K562 (cell line): ENCODE measurements around the gene GCH1. TPM values are rescaled to one million over a fixed set of nuclear protein-coding genes. Genes with fewer than 3 reads are reported as not detected.
A peak's percentile ranks its signal among the peaks of the same experiment; 100 is the strongest.

Experiments
- ATAC-seq: fragments of 200-7000 bp; cut with Tn5 transposase; 3 replicates; pipeline ENCODE4 v1.9.1; 2020; ENCODE audit warnings: moderate library complexity
- BruUV-seq: library from RNA; stranded (reverse); fragments of 400-500 nt; replicated peaks from 2 replicates; lab custom pipeline; 2021; lab: Mats Ljungman, UMichigan
- CTCF ChIA-PET: fragments of 300-600 bp; formaldehyde crosslinking; extraction: SDS; loops from one replicate; lab custom pipeline; 2021; ENCODE audit warnings: low intra/inter-chr PET ratio; lab: Yijun Ruan, JAX
- POLR2A ChIA-PET: fragments of 300-600, 350-650 bp; sonication (Branson Sonifier 250); formaldehyde crosslinking; extraction: SDS; loops from one replicate; lab custom pipeline; 2021; ENCODE audit warnings: antibody characterized with exemption, inconsistent platforms; lab: Yijun Ruan, JAX
- DNase-seq, 4 experiments: peaks; one replicate each; pipeline versions ENCODE4 v3.0.0 to v3.0.0-alpha.2; 2011 to 2018; ENCODE audit warnings: low spot score in 3 of 4, mixed read lengths in 3 of 4; ENCODE audit errors: extremely low read depth in 1 of 4
- FAIRE-seq: peaks from 2 replicates; lab custom pipeline; 2011; peaks lifted over from hg19 to GRCh38; lab: Jason Lieb, UNC
- H2AFZ ChIP-seq: 2 replicates; pipeline ENCODE4 v1.6.0; 2011; ENCODE audit warnings: low read depth, low read length, control low read depth, inconsistent platforms
- H3K27ac ChIP-seq: fragments of 200-600 bp; 3 replicates; pipeline ENCODE4 v1.8.0; 2011; ENCODE audit warnings: low read depth, mild to moderate bottlenecking, control low read depth, inconsistent platforms, low read length, moderate library complexity, mixed read lengths; ENCODE audit errors: extremely low read depth
- H3K27me3 ChIP-seq, 2 experiments: fragments of 300-600 bp in 1 of 2; 2 replicates in 1 of 2; 3 replicates in 1 of 2; pipeline versions ENCODE4 v1.6.0 to v1.8.0; 2011; ENCODE audit warnings: inconsistent platforms in 2 of 2, low read length in 2 of 2, mild to moderate bottlenecking in 1 of 2, mixed read lengths in 1 of 2, moderate library complexity in 1 of 2; ENCODE audit not compliant: control insufficient read depth in 2 of 2, insufficient read depth in 2 of 2
- H3K36me3 ChIP-seq: fragments of 300-600 bp; 3 replicates; pipeline ENCODE4 v1.8.0; 2011; ENCODE audit warnings: mild to moderate bottlenecking, low read length, inconsistent platforms; ENCODE audit not compliant: control insufficient read depth, insufficient read depth
- H3K4me1 ChIP-seq, 2 experiments: fragments of 200-600 bp in 1 of 2; replicated peaks in 1 of 2; 2 replicates in 1 of 2; 3 replicates in 1 of 2; pipeline versions ENCODE4 v1.5.1 to v1.8.0; 2011; ENCODE audit warnings: inconsistent platforms in 2 of 2, low read length in 2 of 2, mild to moderate bottlenecking in 1 of 2, mixed read lengths in 1 of 2, moderate library complexity in 1 of 2; ENCODE audit not compliant: control insufficient read depth in 2 of 2, insufficient read depth in 2 of 2
- H3K4me2 ChIP-seq: 2 replicates; pipeline ENCODE4 v1.6.1; 2011; ENCODE audit warnings: low read length, control low read depth, inconsistent platforms, mixed read lengths; ENCODE audit not compliant: insufficient read depth
- H3K4me3 ChIP-seq: fragments of 200-600 bp; sonication (generic), shearing (Covaris generic); 2 replicates; pipeline ENCODE4 v1.5.1; 2016; ENCODE audit warnings: control low read depth, inconsistent platforms
- H3K79me2 ChIP-seq: fragments of 200-600 bp; 3 replicates; pipeline ENCODE4 v1.8.0; 2011; ENCODE audit warnings: low read length, inconsistent platforms; ENCODE audit not compliant: control insufficient read depth, insufficient read depth
- H3K9ac ChIP-seq, 2 experiments: 2 replicates each; pipeline versions ENCODE4 v1.6.0 to v1.6.1; 2011; ENCODE audit warnings: low read depth in 2 of 2, low read length in 2 of 2, control low read depth in 1 of 2, inconsistent platforms in 1 of 2, mild to moderate bottlenecking in 1 of 2, mixed read lengths in 1 of 2; ENCODE audit not compliant: insufficient read depth in 1 of 2
- H3K9me1 ChIP-seq: one replicate; pipeline ENCODE4 v1.6.0; 2011; ENCODE audit warnings: inconsistent platforms, mild to moderate bottlenecking, low read length, moderate library complexity; ENCODE audit not compliant: control insufficient read depth, insufficient read depth
- H3K9me3 ChIP-seq: replicated peaks from 2 replicates; pipeline ENCODE4 v1.5.1; 2011; ENCODE audit warnings: low read depth, low read length, inconsistent platforms; ENCODE audit not compliant: control insufficient read depth, insufficient read depth
- H4K20me1 ChIP-seq: replicated peaks from 2 replicates; pipeline ENCODE4 v1.6.1; 2011; ENCODE audit warnings: low read length, inconsistent platforms, mixed read lengths; ENCODE audit not compliant: control insufficient read depth, insufficient read depth
- CC2D1A ChIP-seq: fragments of 450-650 bp; IDR thresholded peaks from 2 replicates; pipeline ENCODE4 v1.6.1; 2017; ENCODE audit warnings: mild to moderate bottlenecking
- HINFP ChIP-seq: fragments of 450-650 bp; conservative IDR thresholded peaks from 2 replicates; pipeline ENCODE4 v1.6.1; 2016; ENCODE audit warnings: missing genetic modification characterization, low read depth, mild to moderate bottlenecking, control low read depth, missing compliant biosample characterization
- JUND ChIP-seq, 2 experiments: IDR thresholded peaks; 2 replicates in 1 of 2; 3 replicates in 1 of 2; pipeline ENCODE4 v1.6.1; 2011; ENCODE audit warnings: borderline replicate concordance in 2 of 2, low read depth in 2 of 2, low read length in 2 of 2, improper control_type of control experiment in 1 of 2, missing biosample characterization in 1 of 2, missing genetic modification characterization in 1 of 2, missing genetic modification reagents in 1 of 2
- MNT ChIP-seq, 2 experiments: fragments of 450-650 bp; conservative IDR thresholded peaks; 2 replicates each; pipeline ENCODE4 v1.6.1; 2017; ENCODE audit warnings: mild to moderate bottlenecking in 2 of 2, moderate library complexity in 2 of 2
- PHB ChIP-seq: fragments of 250-450 bp; sonication (Bioruptor Pico); IDR thresholded peaks from 2 replicates; pipeline ENCODE4 v1.5.0; 2021
- POLR2B ChIP-seq: fragments of 450-650 bp; IDR thresholded peaks from 2 replicates; pipeline ENCODE4 v1.6.1; 2018; ENCODE audit warnings: low read depth; ENCODE audit not compliant: partially characterized antibody
- PPARD ChIP-seq: fragments of 250-450 bp; sonication (Bioruptor Pico); IDR thresholded peaks from 2 replicates; pipeline ENCODE4 v1.8.0; 2022; ENCODE audit warnings: inconsistent platforms, mild to moderate bottlenecking, moderate library complexity
- RNF2 ChIP-seq: sonication (generic); IDR thresholded peaks from 2 replicates; pipeline ENCODE4 v1.6.1; 2016
- SAFB2 ChIP-seq: fragments of 200-400 bp; formaldehyde crosslinking; IDR thresholded peaks from 2 replicates; pipeline ENCODE4 v1.6.1; 2018; ENCODE audit warnings: borderline replicate concordance, low read length, low read depth, moderate library complexity; ENCODE audit not compliant: severe bottlenecking
- SRSF3 ChIP-seq: fragments of 200-400 bp; formaldehyde crosslinking; IDR thresholded peaks from 2 replicates; pipeline ENCODE4 v1.6.1; 2016; ENCODE audit warnings: mild to moderate bottlenecking, low read length, moderate library complexity; ENCODE audit not compliant: insufficient read depth
- TCF15 ChIP-seq: fragments of 250-450 bp; sonication (Bioruptor Pico); IDR thresholded peaks from 2 replicates; pipeline ENCODE4 v1.8.0; 2022; ENCODE audit warnings: moderate library complexity, mild to moderate bottlenecking, inconsistent platforms
- THAP12 ChIP-seq: fragments of 250-450 bp; sonication (Bioruptor Pico); IDR thresholded peaks from 2 replicates; pipeline ENCODE4 v1.9.0; 2021; ENCODE audit warnings: mild to moderate bottlenecking, inconsistent platforms
- ZC3H4 ChIP-seq: sonication (generic); formaldehyde crosslinking; IDR thresholded peaks from 2 replicates; pipeline ENCODE4 v1.9.0; 2021; ENCODE audit warnings: missing genetic modification reagents, borderline replicate concordance
- ZNF197 ChIP-seq: fragments of 200-800 bp; sonication (Bioruptor generic); IDR thresholded peaks from 2 replicates; pipeline ENCODE4 v1.6.1; 2016; ENCODE audit warnings: low read depth, missing genetic modification characterization, missing compliant biosample characterization
- ZNF316 ChIP-seq: fragments of 450-650 bp; IDR thresholded peaks from 2 replicates; pipeline ENCODE4 v1.6.1; 2016
- ZNF347 ChIP-seq: fragments of 450-650 bp; formaldehyde crosslinking; IDR thresholded peaks from 2 replicates; pipeline ENCODE4 v1.4.0; 2020; ENCODE audit warnings: low read depth, mild to moderate bottlenecking, moderate library complexity
- WGBS: fragments of 100-300 bp; shearing (Covaris generic); methylation state at CpG from one replicate; pipeline ENCODE4 v1.1.6; 2016; ENCODE audit warnings: low coverage, mixed read lengths; ENCODE audit not compliant: insufficient coverage; ENCODE audit errors: missing lambda C conversion rate; 5-methylcytosine and 5-hydroxymethylcytosine counted together
- in situ Hi-C: fragments of 300-500 bp; cut with MboI; formaldehyde crosslinking; loops from 4 replicates; pipeline ENCODE4 v1.15.0; 2018; ENCODE audit warnings: inconsistent platforms, mixed read lengths
- intact Hi-C: fragments of 100-400 bp; cut with micrococcal nuclease; formaldehyde crosslinking; loops from 2 replicates; pipeline ENCODE4 v1.14.2; 2022
- polyA plus RNA-seq, 8 experiments: library from polyadenylated mRNA; depleted of rRNA in 4 of 8; stranded (reverse) in 5 of 8; unstranded in 3 of 8; fragments of >200 nt; fragmentation: Nextera tagmentation in 2 of 8; fragmentation: Illumina TruSeq in 1 of 8; extraction: Ambion mirVana in 2 of 8; extraction: Trizol in 1 of 8; gene quantifications; 2 replicates each; pipeline versions ENCODE4 v1.2.1 to v1.2.3, GENCODE V29; 2011 to 2014; ENCODE audit warnings: inconsistent platforms in 1 of 8, missing spikeins in 1 of 8
- total RNA-seq, 7 experiments: library from RNA; depleted of rRNA in 6 of 7; stranded (reverse); fragments of >200 nt in 6 of 7; fragmentation: Illumina TruSeq in 2 of 7; extraction: Trizol in 2 of 7; gene quantifications; 2 replicates each; pipeline versions ENCODE4 v1.2.1 to v1.2.3, GENCODE V29; 2011 to 2021; ENCODE audit warnings: low replicate concordance in 1 of 7

GCH1 gene
- total and polyA plus RNA-seq, 9 of the 15 experiments (the other 6 are each of a cell fraction or from before 2014, with no cell fraction given), result 3.9 to 13.1 (median 6.5) TPM

GRCh38 chr14:54866588-54866987 is 36.0 kb downstream of the GCH1 start:
- peak in 2 of 4 experiments; percentile 40 to 47 for DNase-seq
- Histone ChIP-seq H3K9me1 (no peaks in the 10 kb centered on the region), H3K36me3 (no peaks in the 10 kb centered on the region), H3K4me3 (no peak overlapping the region), H3K4me2 (peak overlapping the region; percentile 43; the same call in 1 of the 2 replicates), H4K20me1 (no peaks in the 10 kb centered on the region), H2AFZ (peak overlapping the region; percentile 64; the same call in 1 of the 2 replicates), H3K79me2 (no peaks in the 10 kb centered on the region), H3K27ac (no peak overlapping the region), H3K9ac (no peak overlapping the region), H3K9me3 (no peaks in the 10 kb centered on the region), H3K27me3 (no peaks in the 10 kb centered on the region), H3K4me1 (peaks cover 0 to 9% of the 10 kb centered on the region in 2 experiments; a peak in 3 of 5 replicates)
- peak; percentile 70 for FAIRE-seq
- in situ Hi-C loops (no loop called here), intact Hi-C loops (no loop called here)
- CTCF ChIA-PET, result no interaction called here
- peak; percentile 90 for ATAC-seq
- BruUV-seq, result no TSS peak
- POLR2A ChIA-PET, result interaction anchor here (1.2 kb wide), 1 partner anchor 10 kb away, joined by 4 read pairs; no protein-coding TSS in a partner anchor
- WGBS, result 4% methylated on average over 4 of the region's 4 CpGs
- no peak for TF ChIP-seq ZC3H4 (CRISPR knock-in tag)
- no peak for TF ChIP-seq MNT (conservative IDR thresholded peaks at IDR 0.05)
- peak; percentile 82 for TF ChIP-seq ZNF316
- no peak for TF ChIP-seq SRSF3
- no peak for TF ChIP-seq CC2D1A
- no peak for TF ChIP-seq HINFP (tag)
- no peak for TF ChIP-seq SAFB2
- TF ChIP-seq RNF2, result no peak
- TF ChIP-seq POLR2B, result no peak
- TF ChIP-seq ZNF347 (CRISPR knock-in tag), result no peak
- TF ChIP-seq TCF15 (CRISPR knock-in tag), result no peak
- TF ChIP-seq PPARD (CRISPR knock-in tag), result no peak
- TF ChIP-seq JUND (IDR thresholded peaks at IDR 0.05; ENCODE audit: borderline replicate concordance, low read depth, low read length), result peak; percentile 49; the same call in 1 of the 2 replicates
- no peak for TF ChIP-seq JUND (tag; IDR thresholded peaks at IDR 0.05; ENCODE audit: borderline replicate concordance, low read depth, low read length)
- no peak for TF ChIP-seq THAP12
- no peak for TF ChIP-seq PHB (CRISPR knock-in tag)
- TF ChIP-seq ZNF197, result no peak
